Vein endothelial cell (primary cell): ENCODE data around the gene CCN6. TPM values are rescaled to one million over a fixed set of nuclear protein-coding genes. Genes with fewer than 3 reads are reported as not detected.

Source experiments
- total RNA-seq: library from RNA; depleted of rRNA; stranded (reverse); fragments of >200 nt; gene quantifications from 2 replicates; pipeline ENCODE4 v1.2.3, GENCODE V29; 2012

CCN6 gene
- total RNA-seq, result not detected in 2 replicates

GRCh38 chr6:112054001-112054400 lies at the start of gene CCN6:
TSS of gene CCN6 (plus strand) at chr6:112054104. CDS start at chr6:112054358, 254 bp downstream.

DNA sequence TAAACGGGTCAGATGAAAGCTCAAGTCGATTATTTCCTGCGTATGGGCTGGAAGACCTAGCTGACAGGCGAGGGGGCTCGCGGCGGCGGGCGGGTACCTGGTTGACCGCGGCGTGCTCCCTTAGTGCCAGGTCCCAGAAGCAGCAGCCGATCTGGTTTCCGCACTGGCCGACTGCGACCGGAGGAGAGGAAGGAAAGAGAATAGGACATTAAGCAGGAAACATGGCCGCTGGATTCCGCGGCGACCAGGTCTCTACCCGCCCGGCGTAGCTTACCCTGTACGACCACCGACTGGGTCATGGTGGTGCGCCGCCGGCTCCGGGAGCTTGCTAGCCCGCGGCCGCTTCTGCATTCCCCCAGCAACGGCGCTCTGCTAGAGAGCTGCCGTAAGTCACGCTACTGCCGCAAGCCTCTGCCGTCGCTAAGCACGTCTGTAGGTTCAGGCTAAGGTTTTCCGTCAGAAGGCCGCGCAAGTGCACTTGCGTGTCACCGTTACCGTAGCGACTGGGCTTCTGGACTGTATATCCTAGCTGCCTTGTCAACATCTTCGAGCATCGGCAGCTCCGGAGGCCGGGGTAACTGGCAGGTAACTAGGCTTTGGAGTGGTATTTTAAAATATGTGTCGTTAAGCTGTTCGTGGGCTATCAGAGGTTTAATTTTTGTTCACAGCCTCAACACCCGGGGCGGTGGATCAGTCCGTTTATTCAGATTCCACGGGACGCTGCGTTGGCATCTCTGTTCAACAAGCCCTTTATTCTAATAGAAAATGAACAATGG lies 33.4 kb downstream of the CCN6 start, which contains the start of the genes FAM229B and TUBE1:
Gene FAM229B (plus strand): TSS at position 456 of the 776 bp plus-strand sequence. CDS start 11,693 bp downstream, outside the sequence.
Gene TUBE1 (minus strand): TSS at position 347 of the 776 bp plus-strand sequence. CDS start 48 bp downstream, at position 299.

Other genes with a start within 250 kb of the CCN6 start
- 112 and 185 TPM in 2 replicates for gene FYN, start 180.7 kb upstream of the CCN6 start, total RNA-seq
- gene TUBE1, start 33.4 kb downstream of the CCN6 start, total RNA-seq, result 16.0 and 19.8 TPM in 2 replicates
- 3.2 and 5.9 TPM in 2 replicates for gene FAM229B, start 33.5 kb downstream of the CCN6 start, total RNA-seq
- 792 and 828 TPM in 2 replicates for gene LAMA4, start 200.5 kb downstream of the CCN6 start, total RNA-seq